NT2/D1 (cell line): ENCODE data around the gene PALLD.

ENCODE experiments used
- DNase-seq: peaks from one replicate; pipeline ENCODE4 v3.0.0-alpha.2; 2011; ENCODE audit warnings: low read depth, low spot score
- H3K27me3 ChIP-seq: 2 replicates; pipeline ENCODE4 v1.6.0; 2011; ENCODE audit warnings: mild to moderate bottlenecking; ENCODE audit not compliant: insufficient read length, insufficient read depth
- H3K36me3 ChIP-seq: 2 replicates; pipeline ENCODE4 v1.6.1; 2011; ENCODE audit warnings: mild to moderate bottlenecking, low read length, mixed read lengths; ENCODE audit not compliant: insufficient read depth, insufficient read length
- H3K4me1 ChIP-seq: 2 replicates; pipeline ENCODE4 v1.5.1; 2011; ENCODE audit not compliant: insufficient read depth, insufficient read length
- H3K4me3 ChIP-seq: 2 replicates; pipeline ENCODE4 v1.5.1; 2011; ENCODE audit warnings: low read depth; ENCODE audit not compliant: insufficient read length
- H3K9ac ChIP-seq: 2 replicates; pipeline ENCODE4 v1.6.0; 2011; ENCODE audit warnings: low read depth; ENCODE audit not compliant: insufficient read length
- H3K9me3 ChIP-seq: 2 replicates; pipeline ENCODE4 v1.5.1; 2011; ENCODE audit warnings: mild to moderate bottlenecking, low read length; ENCODE audit not compliant: insufficient read depth
- SUZ12 ChIP-seq: IDR thresholded peaks from 2 replicates; pipeline ENCODE4 v1.6.1; 2011; ENCODE audit not compliant: insufficient read length, insufficient read depth; ENCODE audit errors: extremely low read depth
- YY1 ChIP-seq: IDR thresholded peaks from 2 replicates; pipeline ENCODE4 v1.6.1; 2011; ENCODE audit not compliant: insufficient read length, insufficient read depth
- ZNF274 ChIP-seq: IDR thresholded peaks from 2 replicates; pipeline ENCODE4 v1.6.1; 2011; ENCODE audit warnings: mild to moderate bottlenecking, low read depth, low read length

The PALLD gene

GRCh38 chr4:168717847-168718246 lies 221.0 kb downstream of the PALLD start:
- no peak overlapping the region for H3K9ac ChIP-seq
- H3K9me3 ChIP-seq = no peaks in the 10 kb centered on the region
- no peak overlapping the region for H3K4me3 ChIP-seq
- H3K27me3 ChIP-seq = no peaks in the 10 kb centered on the region
- no peaks in the 10 kb centered on the region for H3K4me1 ChIP-seq
- H3K36me3 ChIP-seq = peaks cover 13% of the 10 kb centered on the region
- TF ChIP-seq SUZ12 (no peak), YY1 (no peak), ZNF274 (no peak)
- DNase-seq = no peak

DNA sequence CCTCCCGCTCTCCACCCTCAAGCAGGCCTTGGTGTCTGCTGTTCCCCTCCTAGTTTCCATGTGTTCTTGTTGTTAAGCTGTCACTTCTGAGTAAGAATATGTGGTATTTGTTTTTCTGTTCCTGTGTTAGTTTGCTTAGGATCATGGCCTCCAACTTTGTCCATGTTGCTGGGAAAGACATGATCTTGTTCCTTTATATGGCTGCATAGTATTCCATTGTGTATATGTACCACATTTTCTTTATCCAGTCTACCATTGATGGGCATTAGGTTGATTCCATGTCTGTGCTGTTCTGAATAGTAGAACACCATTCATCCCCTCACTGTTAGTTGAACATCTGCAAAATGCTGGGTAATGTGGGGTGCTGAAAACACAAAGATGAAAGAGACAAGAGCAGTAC lies 222.9 kb downstream of the PALLD start:
- Histone ChIP-seq H3K36me3 (peaks cover 10% of the 10 kb centered on the region), H3K9me3 (no peaks in the 10 kb centered on the region), H3K9ac (no peak overlapping the region), H3K27me3 (no peaks in the 10 kb centered on the region), H3K4me3 (no peak overlapping the region), H3K4me1 (no peaks in the 10 kb centered on the region)
- DNase-seq = no peak
- TF ChIP-seq YY1 (no peak), SUZ12 (no peak), ZNF274 (no peak)

DNA sequence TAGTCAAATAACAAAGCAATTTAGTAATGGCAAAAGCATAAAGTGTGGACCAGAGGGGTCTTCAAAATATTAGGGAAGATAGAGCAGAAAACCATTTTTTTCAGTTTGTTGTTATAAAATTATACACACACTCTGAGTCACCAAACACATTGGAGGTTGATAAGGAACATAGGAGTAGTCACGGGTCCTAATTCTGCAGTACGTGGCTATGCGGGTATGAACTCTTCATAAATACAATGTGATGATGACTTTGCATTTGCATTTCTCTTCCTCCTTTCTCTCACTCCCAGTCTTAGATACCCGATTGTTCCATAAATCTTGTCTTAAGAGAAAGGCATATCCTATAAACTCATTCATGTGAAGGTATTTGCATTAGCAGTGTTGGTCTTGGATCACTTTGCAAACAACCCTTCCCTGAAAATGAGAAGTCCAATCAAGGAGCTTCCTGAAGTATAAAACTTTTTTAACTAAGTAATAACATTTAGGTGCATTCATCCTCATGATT lies 223.6 kb downstream of the PALLD start:
- peaks cover 5% of the 10 kb centered on the region for H3K36me3 ChIP-seq
- TF ChIP-seq SUZ12 = no peak
- no peak for TF ChIP-seq ZNF274
- TF ChIP-seq YY1 = no peak
- no peaks in the 10 kb centered on the region for H3K27me3 ChIP-seq
- H3K9ac ChIP-seq = no peak overlapping the region
- no peak for DNase-seq
- H3K9me3 ChIP-seq = no peaks in the 10 kb centered on the region
- no peak overlapping the region for H3K4me3 ChIP-seq
- H3K4me1 ChIP-seq = no peaks in the 10 kb centered on the region

- TF ChIP-seq ZNF274 (no peak), SUZ12 (no peak), YY1 (no peak)
- no peak overlapping the region for H3K9ac ChIP-seq
- H3K4me1 ChIP-seq = no peaks in the 10 kb centered on the region
- H3K36me3 ChIP-seq = peaks cover 5% of the 10 kb centered on the region
- no peaks in the 10 kb centered on the region for H3K27me3 ChIP-seq
- no peak overlapping the region for H3K4me3 ChIP-seq
- DNase-seq = no peak
- 0 out of 2 replicates have a peak, but pooled peaks cover 9% of the 10 kb centered on the region for H3K9me3 ChIP-seq
Observed at GRCh38 chr4:168722391-168722790, 225.5 kb downstream of the PALLD start.

DNA sequence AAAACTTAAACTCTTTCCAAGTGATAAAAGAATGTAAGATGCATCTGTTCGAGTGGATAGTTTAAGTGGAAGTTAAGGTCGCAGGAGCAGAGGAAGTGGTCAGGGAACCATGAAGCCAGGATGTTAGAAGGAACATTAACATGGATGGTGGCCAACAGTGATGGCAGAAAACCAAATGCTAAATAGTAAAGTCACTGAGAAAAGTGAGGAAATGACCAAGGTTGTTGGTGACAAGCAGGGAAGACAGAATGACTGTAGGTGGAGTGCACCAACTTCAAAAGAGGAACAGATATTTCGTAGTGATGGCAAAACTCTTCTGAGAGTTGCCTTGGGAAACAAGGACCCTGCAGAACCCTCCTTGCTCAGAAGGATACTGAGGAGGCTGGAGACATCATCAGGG lies 226.2 kb downstream of the PALLD start:
- DNase-seq = no peak
- TF ChIP-seq ZNF274 = no peak
- TF ChIP-seq YY1 = no peak
- no peak for TF ChIP-seq SUZ12
- no peaks in the 10 kb centered on the region for H3K27me3 ChIP-seq
- H3K4me3 ChIP-seq = no peak overlapping the region
- H3K9ac ChIP-seq = no peak overlapping the region
- H3K36me3 ChIP-seq = peaks cover 5% of the 10 kb centered on the region
- H3K4me1 ChIP-seq = no peaks in the 10 kb centered on the region
- H3K9me3 ChIP-seq = 0 out of 2 replicates have a peak, but pooled peaks cover 9% of the 10 kb centered on the region

- Histone ChIP-seq H3K9ac (no peak overlapping the region), H3K9me3 (0 out of 2 replicates have a peak, but pooled peaks cover 9% of the 10 kb centered on the region), H3K4me3 (no peak overlapping the region), H3K27me3 (no peaks in the 10 kb centered on the region), H3K4me1 (no peaks in the 10 kb centered on the region), H3K36me3 (peaks cover 5% of the 10 kb centered on the region)
- no peak for DNase-seq
- TF ChIP-seq ZNF274 (no peak), SUZ12 (no peak), YY1 (no peak)
Observed at GRCh38 chr4:168723569-168723968, 226.7 kb downstream of the PALLD start.

DNA sequence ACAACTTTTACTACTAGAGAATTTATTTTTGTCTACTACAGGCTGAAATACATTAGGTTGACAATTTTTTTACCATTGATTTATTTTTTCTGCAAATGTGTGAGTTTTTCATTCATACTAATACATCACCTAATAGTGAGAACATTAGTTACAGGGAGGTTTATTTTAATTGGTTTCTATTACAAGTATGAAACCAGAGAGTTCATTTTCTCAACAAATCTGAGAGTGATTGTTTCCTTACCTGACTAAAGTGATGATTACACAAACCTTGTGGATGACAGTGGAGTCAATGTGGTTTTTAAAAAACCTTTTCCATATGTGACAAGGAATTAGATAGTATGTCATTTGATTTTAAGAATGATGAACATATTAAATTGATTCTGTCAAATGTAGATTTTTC lies 227.4 kb downstream of the PALLD start:
- Histone ChIP-seq H3K9ac (no peak overlapping the region), H3K4me1 (no peaks in the 10 kb centered on the region), H3K4me3 (no peak overlapping the region), H3K27me3 (no peaks in the 10 kb centered on the region), H3K36me3 (peaks cover 5% of the 10 kb centered on the region), H3K9me3 (peaks cover 9% of the 10 kb centered on the region; the same call in 1 of the 2 replicates)
- DNase-seq = no peak
- no peak for TF ChIP-seq YY1
- TF ChIP-seq SUZ12 = no peak
- no peak for TF ChIP-seq ZNF274
